H1 (cell line): ENCODE results near the gene NKTR. TPM values are rescaled to one million over a fixed set of nuclear protein-coding genes. Genes with fewer than 3 reads are reported as not detected.

Experiments used
- CTCF ChIA-PET: fragments of 300-600 bp; sonication (Branson Sonifier 250); formaldehyde crosslinking; loops from one replicate; lab custom pipeline; 2021; ENCODE audit not compliant: partially characterized antibody; lab: Charles Lee
- POLR2A ChIA-PET: fragments of 300-600 bp; sonication (Branson Sonifier 250); formaldehyde crosslinking; loops from one replicate; lab custom pipeline; 2021; ENCODE audit warnings: inconsistent platforms; ENCODE audit not compliant: partially characterized antibody; lab: Charles Lee
- DNase-seq, 2 experiments: peaks; one replicate each; pipeline versions ENCODE4 v3.0.0 to v3.0.0-alpha.2; 2010 to 2022; ENCODE audit warnings: low spot score in 2 of 2, low read depth in 1 of 2, mixed read lengths in 1 of 2
- FAIRE-seq: peaks from 2 replicates; lab custom pipeline; 2011; peaks lifted over from hg19 to GRCh38; lab: Jason Lieb, UNC
- H2AFZ ChIP-seq: 2 replicates; pipeline ENCODE4 v1.8.1; 2012; ENCODE audit warnings: low read length, inconsistent platforms
- H2AK5ac ChIP-seq: 2 replicates; pipeline ENCODE4 v1.6.1; 2013; ENCODE audit warnings: low read depth, low read length
- H2BK120ac ChIP-seq: replicated peaks from 2 replicates; pipeline ENCODE3; 2013; ENCODE audit warnings: low read depth, low read length, inconsistent platforms
- H2BK12ac ChIP-seq: 2 replicates; pipeline ENCODE4 v1.6.1; 2013; ENCODE audit warnings: low read depth, low read length
- H2BK15ac ChIP-seq: 2 replicates; pipeline ENCODE4 v1.6.1; 2013; ENCODE audit warnings: low read length
- H2BK20ac ChIP-seq: 2 replicates; pipeline ENCODE4 v1.6.1; 2013; ENCODE audit warnings: low read length
- H2BK5ac ChIP-seq: 2 replicates; pipeline ENCODE4 v1.6.1; 2013; ENCODE audit warnings: low read depth, low read length
- H3K14ac ChIP-seq: 2 replicates; pipeline ENCODE4 v1.6.1; 2013; ENCODE audit warnings: inconsistent platforms; ENCODE audit not compliant: insufficient read length
- H3K18ac ChIP-seq: 2 replicates; pipeline ENCODE4 v1.6.1; 2013; ENCODE audit warnings: low read length; ENCODE audit errors: extremely low read depth
- H3K23ac ChIP-seq: 2 replicates; pipeline ENCODE4 v1.6.1; 2013; ENCODE audit warnings: inconsistent platforms; ENCODE audit not compliant: insufficient read length
- H3K23me2 ChIP-seq: 2 replicates; pipeline ENCODE4 v1.6.1; 2013; ENCODE audit warnings: low read depth, low read length
- H3K27ac ChIP-seq: 2 replicates; pipeline ENCODE4 v1.6.1; 2011; ENCODE audit warnings: low read depth, low read length, inconsistent platforms
- H3K27me3 ChIP-seq, 4 experiments: replicated peaks in 1 of 4; 1 replicate in 1 of 4; 2 replicates in 3 of 4; pipeline versions ENCODE4 v1.6.1 to v1.8.1; 2011 to 2013; ENCODE audit warnings: low read length in 3 of 4, mild to moderate bottlenecking in 3 of 4, inconsistent platforms in 2 of 4, mixed read lengths in 2 of 4, moderate library complexity in 1 of 4; ENCODE audit not compliant: control insufficient read depth in 3 of 4, insufficient read depth in 3 of 4; ENCODE audit errors: extremely low read depth in 1 of 4
- H3K36me3 ChIP-seq, 4 experiments: 2 replicates each; pipeline versions ENCODE4 v1.6.1 to v1.8.1; 2011 to 2013; ENCODE audit warnings: mild to moderate bottlenecking in 4 of 4, low read length in 3 of 4, moderate library complexity in 2 of 4, control low read depth in 1 of 4, inconsistent platforms in 1 of 4; ENCODE audit not compliant: insufficient read depth in 4 of 4, control insufficient read depth in 2 of 4
- H3K4ac ChIP-seq: replicated peaks from 2 replicates; pipeline ENCODE3; 2013; ENCODE audit warnings: low read length, low read depth, mixed read lengths, inconsistent platforms; ENCODE audit not compliant: insufficient read length
- H3K4me1 ChIP-seq, 4 experiments: replicated peaks in 1 of 4; 1 replicate in 1 of 4; 2 replicates in 3 of 4; pipeline versions ENCODE4 v1.6.1 to v1.8.1; 2011 to 2013; ENCODE audit warnings: low read length in 3 of 4, inconsistent platforms in 2 of 4, mixed read lengths in 1 of 4; ENCODE audit not compliant: insufficient read depth in 4 of 4, control insufficient read depth in 3 of 4
- H3K4me2 ChIP-seq, 2 experiments: 2 replicates each; pipeline versions ENCODE4 v1.6.1 to v1.8.1; 2011 to 2013; ENCODE audit warnings: low read depth in 2 of 2, low read length in 2 of 2, control low read depth in 1 of 2, inconsistent platforms in 1 of 2, mild to moderate bottlenecking in 1 of 2; ENCODE audit not compliant: insufficient read depth in 1 of 2
- H3K4me3 ChIP-seq, 4 experiments: fragments of 200-600, 300-600 bp in 1 of 4; sonication (generic), shearing (Covaris generic), sonication (Bioruptor Twin) in 1 of 4; 2 replicates each; pipeline versions ENCODE4 v1.5.1 to v1.8.1; 2011 to 2016; ENCODE audit warnings: low read length in 4 of 4, low read depth in 3 of 4, control low read depth in 2 of 4, inconsistent platforms in 2 of 4, mild to moderate bottlenecking in 2 of 4, mixed read lengths in 1 of 4, moderate library complexity in 1 of 4; ENCODE audit not compliant: insufficient read depth in 2 of 4; ENCODE audit errors: extremely low read depth in 1 of 4
- H3K56ac ChIP-seq: replicated peaks from 2 replicates; pipeline ENCODE3; 2013; ENCODE audit warnings: low read depth, mild to moderate bottlenecking, mixed read lengths, low read length, inconsistent platforms; ENCODE audit not compliant: insufficient read length
- H3K79me1 ChIP-seq: 2 replicates; pipeline ENCODE4 v1.6.1; 2013; ENCODE audit warnings: low read depth, low read length, control low read depth
- H3K79me2 ChIP-seq, 2 experiments: 2 replicates each; pipeline versions ENCODE4 v1.6.1 to v1.8.1; 2012 to 2013; ENCODE audit warnings: low read length in 2 of 2, mild to moderate bottlenecking in 2 of 2, inconsistent platforms in 1 of 2; ENCODE audit not compliant: insufficient read depth in 2 of 2, control insufficient read depth in 1 of 2
- H3K9ac ChIP-seq, 4 experiments: replicated peaks in 1 of 4; 1 replicate in 1 of 4; 2 replicates in 3 of 4; pipeline versions ENCODE4 v1.6.1 to v1.8.1; 2011 to 2013; ENCODE audit warnings: low read depth in 3 of 4, low read length in 3 of 4, control low read depth in 2 of 4, mild to moderate bottlenecking in 2 of 4, moderate library complexity in 2 of 4, inconsistent platforms in 1 of 4; ENCODE audit errors: extremely low read depth in 1 of 4
- H3K9me3 ChIP-seq, 2 experiments: 2 replicates each; pipeline versions ENCODE4 v1.6.1 to v1.8.1; 2012 to 2013; ENCODE audit warnings: mild to moderate bottlenecking in 2 of 2, moderate library complexity in 2 of 2, control low read depth in 1 of 2, inconsistent platforms in 1 of 2, low read depth in 1 of 2, low read length in 1 of 2, mixed read lengths in 1 of 2; ENCODE audit not compliant: insufficient read depth in 2 of 2
- H4K20me1 ChIP-seq, 2 experiments: replicated peaks in 1 of 2; 2 replicates each; pipeline versions ENCODE3 to v1.8.1; 2011 to 2013; ENCODE audit warnings: inconsistent platforms in 2 of 2, low read length in 2 of 2, mild to moderate bottlenecking in 1 of 2; ENCODE audit not compliant: insufficient read depth in 2 of 2, control insufficient read depth in 1 of 2
- H4K5ac ChIP-seq: 2 replicates; pipeline ENCODE4 v1.6.1; 2013; ENCODE audit warnings: low read length, low read depth, mixed read lengths, inconsistent platforms; ENCODE audit not compliant: insufficient read length
- H4K8ac ChIP-seq: 2 replicates; pipeline ENCODE4 v1.8.0; 2013; ENCODE audit warnings: mild to moderate bottlenecking, moderate library complexity, low read length, inconsistent platforms; ENCODE audit not compliant: insufficient read depth; ENCODE audit errors: extremely low read depth
- H4K91ac ChIP-seq: replicated peaks from 2 replicates; pipeline ENCODE3; 2013; ENCODE audit warnings: low read length, mixed read lengths, inconsistent platforms; ENCODE audit not compliant: insufficient read length
- ATF3 ChIP-seq: IDR thresholded peaks from 2 replicates; pipeline ENCODE4 v1.6.1; 2011; ENCODE audit warnings: low read depth, mild to moderate bottlenecking, low read length; ENCODE audit not compliant: insufficient read depth
- SAP30 ChIP-seq: fragments of 300-600 bp; sonication (generic); IDR thresholded peaks from 2 replicates; pipeline ENCODE4 v1.7.1; 2012; ENCODE audit warnings: low read length, moderate library complexity, mild to moderate bottlenecking, inconsistent platforms; ENCODE audit not compliant: insufficient read depth, insufficient replicate concordance
- WGBS, 2 experiments: shearing (Covaris generic) in 1 of 2; methylation state at CpG; one replicate each; pipeline versions ENCODE4 v1.1.6 to v1.1.7; 2013 to 2015; ENCODE audit warnings: low lambda C conversion rate in 2 of 2, mixed read lengths in 2 of 2, inconsistent platforms in 1 of 2, low coverage in 1 of 2, missing lambda C conversion rate in 1 of 2; ENCODE audit not compliant: insufficient replicate concordance in 2 of 2, insufficient coverage in 1 of 2, insufficient read length in 1 of 2; ENCODE audit errors: extremely low coverage in 1 of 2, missing lambda C conversion rate in 1 of 2; 5-methylcytosine and 5-hydroxymethylcytosine counted together
- polyA plus RNA-seq, 7 experiments: library from polyadenylated mRNA; depleted of rRNA in 3 of 7; stranded (reverse) in 5 of 7; unstranded in 2 of 7; fragments of >200 nt in 5 of 7; fragments of 200-250 nt in 2 of 7; gene quantifications; 1 replicate in 5 of 7; 2 replicates in 1 of 7; 4 replicates in 1 of 7; pipeline versions ENCODE4 v1.2.1 to v1.2.3, GENCODE V29; 2011 to 2013; ENCODE audit warnings: missing spikeins in 2 of 7, mixed read lengths in 2 of 7
- total RNA-seq: library from RNA; stranded (reverse); fragmentation: NEBNext Ultra II Directional; extraction: Animal tissue kit (Norgen Biotek cat#: 25700); gene quantifications from 2 replicates; pipeline ENCODE4 v1.2.1, GENCODE V29; 2021

Gene NKTR
- total and polyA plus RNA-seq, 2 of the 8 experiments (the other 6 are each of a cell fraction or from before 2014, with no cell fraction given) = 24.1 to 62.2 TPM

- Histone ChIP-seq H3K9ac (peak overlapping the region; percentile 58 to 79 (median 69)), H3K23me2 (no peaks in the 10 kb centered on the region; the same call in 1 of the 2 replicates), H3K4ac (no peak overlapping the region), H2BK20ac (no peak overlapping the region), H3K79me1 (no peaks in the 10 kb centered on the region), H4K5ac (no peak overlapping the region), H2AFZ (no peak overlapping the region), H3K4me2 (peak overlapping the region; percentile 67 to 79), H2BK12ac (no peak overlapping the region; the same call in 1 of the 2 replicates), H3K18ac (no peak overlapping the region), H2BK5ac (peak overlapping the region; percentile 73), H2BK120ac (no peak overlapping the region), H3K4me1 (peaks cover 6 to 16% (median 11%) of the 10 kb centered on the region in 4 experiments; a peak in 6 of 7 replicates), H2BK15ac (no peak overlapping the region), H4K8ac (peak overlapping the region; percentile 39), H3K27me3 (no peaks in the 10 kb centered on the region), H4K20me1 (no peaks in the 10 kb centered on the region), H4K91ac (no peak overlapping the region), H3K14ac (no peak overlapping the region), H3K27ac (peak overlapping the region; percentile 45; the same call in 1 of the 2 replicates), H3K23ac (no peak overlapping the region), H2AK5ac (no peak overlapping the region), H3K79me2 (peaks cover 4 to 27% of the 10 kb centered on the region in 2 experiments; a peak in 2 of 4 replicates), H3K4me3 (peak overlapping the region; percentile 58 to 76 (median 71)), H3K9me3 (no peaks in the 10 kb centered on the region), H3K36me3 (peaks cover 0 to 32% (median under 1%) of the 10 kb centered on the region in 4 experiments; a peak in 3 of 8 replicates), H3K56ac (peak overlapping the region; percentile 49)
- DNase-seq (no peak), FAIRE-seq (no peak)
- ChIA-PET POLR2A (interaction anchor here (0.6 to 6.0 kb wide), 15 partner anchors 9 to 365 kb away, joined by 3 to 66 read pairs (median 3); partner anchors contain the start of genes NKTR and SEC22C), CTCF (interaction anchor here (0.9 to 2.3 kb wide), 4 partner anchors 10 to 154 kb away, joined by 3 to 7 read pairs (median 3); partner anchors contain the start of gene NKTR)
- TF ChIP-seq ATF3 (no peak), SAP30 (peak; percentile 28)
- 15% methylated on average over 20 of the region's 44 CpGs; no CpG with 5 or more reads in 1 of the 2 experiments for WGBS, 2 experiments
These were observed 9.3 kb upstream of the NKTR start for GRCh38 chr3:42590989-42591756.
